Panc1 (cell line): ENCODE data around the gene EFNA2. TPM values are rescaled to one million over a fixed set of nuclear protein-coding genes. Genes with fewer than 3 reads are reported as not detected.

Experiments
- ATAC-seq: fragments of 200-7000 bp; cut with Tn5 transposase; 2 replicates; pipeline ENCODE4 v1.9.1; 2020; ENCODE audit warnings: mild to moderate bottlenecking, moderate library complexity
- BruUV-seq: library from RNA; stranded (reverse); fragments of 400-500 nt; replicated peaks from 2 replicates; lab custom pipeline; 2021; lab: Mats Ljungman, UMichigan
- CTCF ChIA-PET: fragments of 300-600 bp; sonication (Branson Sonifier 250); formaldehyde crosslinking; loops from one replicate; lab custom pipeline; 2022; ENCODE audit warnings: antibody characterized with exemption; lab: Charles Lee
- POLR2A ChIA-PET: fragments of 300-600 bp; sonication (Branson Sonifier 250); formaldehyde crosslinking; loops from one replicate; lab custom pipeline; 2022; ENCODE audit warnings: antibody characterized with exemption; lab: Charles Lee
- DNase-seq: peaks from one replicate; pipeline ENCODE4 v3.0.0-alpha.2; 2010; ENCODE audit warnings: low read depth, low spot score
- H3K27ac ChIP-seq: 2 replicates; pipeline ENCODE4 v1.5.1; 2011; ENCODE audit warnings: mild to moderate bottlenecking, low read length, inconsistent platforms
- H3K27me3 ChIP-seq: fragments of 200-500 bp; sonication (Bioruptor generic); 2 replicates; pipeline ENCODE4 v1.6.0; 2014; ENCODE audit warnings: low read length, inconsistent platforms; ENCODE audit not compliant: control insufficient read depth, insufficient read depth
- H3K36me3 ChIP-seq: fragments of 200-500 bp; sonication (Bioruptor generic); 2 replicates; pipeline ENCODE4 v1.5.1; 2014; ENCODE audit warnings: inconsistent platforms, mild to moderate bottlenecking, low read length, moderate library complexity; ENCODE audit not compliant: control insufficient read depth, insufficient read depth
- H3K4me1 ChIP-seq: 2 replicates; pipeline ENCODE4 v1.5.1; 2011; ENCODE audit warnings: inconsistent platforms, mild to moderate bottlenecking, low read length, moderate library complexity; ENCODE audit not compliant: control insufficient read depth, insufficient read depth
- H3K4me3 ChIP-seq, 2 experiments: 2 replicates each; pipeline ENCODE4 v1.5.1; 2011 to 2012; ENCODE audit warnings: low read depth in 2 of 2, low read length in 2 of 2, mild to moderate bottlenecking in 2 of 2, inconsistent platforms in 1 of 2, moderate library complexity in 1 of 2
- H3K9me3 ChIP-seq: fragments of 200-500 bp; sonication (Bioruptor generic); 2 replicates; pipeline ENCODE4 v1.5.1; 2014; ENCODE audit warnings: low read depth, mild to moderate bottlenecking, inconsistent platforms, low read length, moderate library complexity; ENCODE audit not compliant: control insufficient read depth, insufficient read depth
- POLR2AphosphoS5 ChIP-seq: IDR thresholded peaks from 2 replicates; pipeline ENCODE4 v1.6.1; 2012; ENCODE audit warnings: mild to moderate bottlenecking, low read depth, low read length, moderate library complexity
- SIN3A ChIP-seq: IDR thresholded peaks from 2 replicates; pipeline ENCODE4 v1.6.1; 2012; ENCODE audit warnings: low read depth, mild to moderate bottlenecking, low read length, moderate library complexity, borderline replicate concordance; ENCODE audit not compliant: insufficient read depth
- TCF7L2 ChIP-seq: IDR thresholded peaks from 2 replicates; pipeline ENCODE4 v1.6.1; 2011; ENCODE audit warnings: mild to moderate bottlenecking, low read depth, low read length, inconsistent platforms
- in situ Hi-C: cut with HindIII; loops from 2 replicates; pipeline ENCODE4 v1.10.0; 2016; ENCODE audit warnings: low sequenced_read_pairs, low pct_unique_long_range_greater_than_20kb
- intact Hi-C: fragments of 100-400 bp; cut with micrococcal nuclease; formaldehyde crosslinking; loops from one replicate; pipeline ENCODE4 v1.10.0; 2022; ENCODE audit not compliant: unreplicated experiment
- total RNA-seq: library from RNA; stranded (reverse); gene quantifications from one replicate; pipeline ENCODE4 v1.2.1, GENCODE V29; 2021; ENCODE audit not compliant: unreplicated experiment
- TF ChIP-seq, protein P1 (sequence below), 2 experiments: IDR thresholded peaks; 2 replicates each; pipeline ENCODE4 v1.6.1; 2011 to 2012; ENCODE audit warnings: low read depth in 2 of 2, control low read depth in 1 of 2, low read length in 1 of 2, mild to moderate bottlenecking in 1 of 2, moderate library complexity in 1 of 2; ENCODE audit not compliant: insufficient read depth in 1 of 2
- TF ChIP-seq, protein P2 (sequence below): fragments of 450-650 bp; IDR thresholded peaks from 2 replicates; pipeline ENCODE4 v1.5.1; 2017; ENCODE audit warnings: mild to moderate bottlenecking

The EFNA2 gene
- total RNA-seq, 1 experiment from 2014 or later: 7.8 TPM

DNA sequence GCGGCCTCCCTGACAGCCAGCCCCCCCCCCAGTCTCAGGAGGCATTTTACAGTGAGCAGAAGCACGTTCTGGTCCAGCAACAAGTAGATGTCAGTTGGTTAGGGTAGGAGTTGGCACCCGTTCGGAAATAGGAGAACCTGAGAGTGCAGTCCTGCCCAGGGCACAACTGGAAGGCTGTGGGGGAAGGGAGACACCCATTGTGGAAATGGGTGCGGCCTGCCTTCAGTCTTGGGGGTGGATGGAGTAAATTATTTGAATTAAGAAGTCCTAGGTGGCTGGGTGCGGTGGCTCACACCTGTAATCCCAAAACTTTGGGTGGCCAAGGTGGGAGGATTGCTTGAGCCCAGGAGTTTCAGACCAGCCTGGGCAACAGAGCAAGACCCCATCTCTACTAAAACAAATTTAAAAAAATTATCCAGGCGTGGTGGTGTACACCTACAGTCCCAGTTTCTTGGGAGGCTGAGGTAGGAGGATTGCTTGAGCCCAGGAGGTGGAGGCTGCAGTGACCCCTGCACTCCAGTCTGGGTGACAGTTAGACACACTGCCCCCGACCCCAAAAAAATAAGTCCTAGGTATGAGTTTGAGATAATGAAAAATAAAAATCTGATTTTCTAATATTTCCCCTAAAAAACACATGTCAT is 15.3 kb upstream of the EFNA2 start:
- DNase-seq (no peak), ATAC-seq (no peak)
- H3K36me3 ChIP-seq: no peaks in the 10 kb centered on the region; the same call in 1 of the 2 replicates
- ChIA-PET POLR2A (no interaction called here), CTCF (no interaction called here)
- BruUV-seq: no TSS peak
- no peaks in the 10 kb centered on the region for H3K9me3 ChIP-seq
- peaks cover 34% of the 10 kb centered on the region for H3K4me1 ChIP-seq
- no peaks in the 10 kb centered on the region for H3K27me3 ChIP-seq
- in situ Hi-C loops: no loop called here
- intact Hi-C loops: loop anchor here (10.0 kb wide), 1 partner anchor 104 kb away; no protein-coding TSS in a partner anchor
- H3K27ac ChIP-seq: peak overlapping the region; percentile 91
- H3K4me3 ChIP-seq: peak overlapping the region; percentile 54 to 72
- no peak for TF ChIP-seq POLR2AphosphoS5
- 0 out of 2 replicates have a peak, but pooled peaks have one; percentile 8 for TF ChIP-seq SIN3A

DNA sequence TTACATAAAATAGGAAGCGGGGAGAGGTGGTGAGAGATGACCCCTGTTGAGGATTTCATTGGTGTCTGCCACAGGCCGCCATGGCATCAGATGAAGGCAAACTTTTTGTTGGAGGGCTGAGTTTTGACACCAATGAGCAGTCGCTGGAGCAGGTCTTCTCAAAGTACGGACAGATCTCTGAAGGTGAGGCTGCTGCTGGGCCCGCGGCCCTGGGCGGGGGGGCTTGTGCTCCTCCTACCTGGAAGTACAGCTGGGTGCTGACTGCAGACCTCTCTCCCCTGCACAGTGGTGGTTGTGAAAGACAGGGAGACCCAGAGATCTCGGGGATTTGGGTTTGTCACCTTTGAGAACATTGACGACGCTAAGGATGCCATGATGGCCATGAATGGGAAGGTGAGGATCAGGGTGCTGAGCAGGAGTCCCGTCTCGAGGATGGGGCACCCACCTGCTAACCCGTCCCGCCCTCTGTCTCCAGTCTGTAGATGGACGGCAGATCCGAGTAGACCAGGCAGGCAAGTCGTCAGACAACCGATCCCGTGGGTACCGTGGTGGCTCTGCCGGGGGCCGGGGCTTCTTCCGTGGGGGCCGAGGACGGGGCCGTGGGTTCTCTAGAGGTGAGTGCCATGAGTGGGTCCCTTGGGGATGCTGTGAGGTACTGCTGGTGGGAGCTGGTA is 14.7 kb upstream of the EFNA2 start:
- Histone ChIP-seq H3K4me1 (peaks cover 31% of the 10 kb centered on the region), H3K27ac (peak overlapping the region; percentile 91), H3K27me3 (no peaks in the 10 kb centered on the region), H3K9me3 (no peaks in the 10 kb centered on the region), H3K36me3 (no peaks in the 10 kb centered on the region; the same call in 1 of the 2 replicates), H3K4me3 (no peak overlapping the region; a peak in 1 of 4 replicates)
- ATAC-seq (no peak), DNase-seq (no peak)
- CTCF ChIA-PET: no interaction called here
- BruUV-seq: TSS peak; percentile 80
- POLR2A ChIA-PET: no interaction called here
- intact Hi-C loops (loop anchor here (10.0 kb wide), 1 partner anchor 104 kb away; no protein-coding TSS in a partner anchor), in situ Hi-C loops (no loop called here)
- no peak for TF ChIP-seq POLR2AphosphoS5
- TF ChIP-seq, protein P1, sequence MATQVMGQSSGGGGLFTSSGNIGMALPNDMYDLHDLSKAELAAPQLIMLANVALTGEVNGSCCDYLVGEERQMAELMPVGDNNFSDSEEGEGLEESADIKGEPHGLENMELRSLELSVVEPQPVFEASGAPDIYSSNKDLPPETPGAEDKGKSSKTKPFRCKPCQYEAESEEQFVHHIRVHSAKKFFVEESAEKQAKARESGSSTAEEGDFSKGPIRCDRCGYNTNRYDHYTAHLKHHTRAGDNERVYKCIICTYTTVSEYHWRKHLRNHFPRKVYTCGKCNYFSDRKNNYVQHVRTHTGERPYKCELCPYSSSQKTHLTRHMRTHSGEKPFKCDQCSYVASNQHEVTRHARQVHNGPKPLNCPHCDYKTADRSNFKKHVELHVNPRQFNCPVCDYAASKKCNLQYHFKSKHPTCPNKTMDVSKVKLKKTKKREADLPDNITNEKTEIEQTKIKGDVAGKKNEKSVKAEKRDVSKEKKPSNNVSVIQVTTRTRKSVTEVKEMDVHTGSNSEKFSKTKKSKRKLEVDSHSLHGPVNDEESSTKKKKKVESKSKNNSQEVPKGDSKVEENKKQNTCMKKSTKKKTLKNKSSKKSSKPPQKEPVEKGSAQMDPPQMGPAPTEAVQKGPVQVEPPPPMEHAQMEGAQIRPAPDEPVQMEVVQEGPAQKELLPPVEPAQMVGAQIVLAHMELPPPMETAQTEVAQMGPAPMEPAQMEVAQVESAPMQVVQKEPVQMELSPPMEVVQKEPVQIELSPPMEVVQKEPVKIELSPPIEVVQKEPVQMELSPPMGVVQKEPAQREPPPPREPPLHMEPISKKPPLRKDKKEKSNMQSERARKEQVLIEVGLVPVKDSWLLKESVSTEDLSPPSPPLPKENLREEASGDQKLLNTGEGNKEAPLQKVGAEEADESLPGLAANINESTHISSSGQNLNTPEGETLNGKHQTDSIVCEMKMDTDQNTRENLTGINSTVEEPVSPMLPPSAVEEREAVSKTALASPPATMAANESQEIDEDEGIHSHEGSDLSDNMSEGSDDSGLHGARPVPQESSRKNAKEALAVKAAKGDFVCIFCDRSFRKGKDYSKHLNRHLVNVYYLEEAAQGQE (IDR thresholded peaks at IDR 0.05; ENCODE audit: insufficient read depth in 1 of 2, low read depth in 2 of 2, low read length in 1 of 2): no peak
- TF ChIP-seq SIN3A: no peak
- no peak for TF ChIP-seq TCF7L2
- TF ChIP-seq, protein P2, sequence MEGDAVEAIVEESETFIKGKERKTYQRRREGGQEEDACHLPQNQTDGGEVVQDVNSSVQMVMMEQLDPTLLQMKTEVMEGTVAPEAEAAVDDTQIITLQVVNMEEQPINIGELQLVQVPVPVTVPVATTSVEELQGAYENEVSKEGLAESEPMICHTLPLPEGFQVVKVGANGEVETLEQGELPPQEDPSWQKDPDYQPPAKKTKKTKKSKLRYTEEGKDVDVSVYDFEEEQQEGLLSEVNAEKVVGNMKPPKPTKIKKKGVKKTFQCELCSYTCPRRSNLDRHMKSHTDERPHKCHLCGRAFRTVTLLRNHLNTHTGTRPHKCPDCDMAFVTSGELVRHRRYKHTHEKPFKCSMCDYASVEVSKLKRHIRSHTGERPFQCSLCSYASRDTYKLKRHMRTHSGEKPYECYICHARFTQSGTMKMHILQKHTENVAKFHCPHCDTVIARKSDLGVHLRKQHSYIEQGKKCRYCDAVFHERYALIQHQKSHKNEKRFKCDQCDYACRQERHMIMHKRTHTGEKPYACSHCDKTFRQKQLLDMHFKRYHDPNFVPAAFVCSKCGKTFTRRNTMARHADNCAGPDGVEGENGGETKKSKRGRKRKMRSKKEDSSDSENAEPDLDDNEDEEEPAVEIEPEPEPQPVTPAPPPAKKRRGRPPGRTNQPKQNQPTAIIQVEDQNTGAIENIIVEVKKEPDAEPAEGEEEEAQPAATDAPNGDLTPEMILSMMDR: no peak
